ENCODE results near the gene MGRN1.

The MGRN1 gene

DNA sequence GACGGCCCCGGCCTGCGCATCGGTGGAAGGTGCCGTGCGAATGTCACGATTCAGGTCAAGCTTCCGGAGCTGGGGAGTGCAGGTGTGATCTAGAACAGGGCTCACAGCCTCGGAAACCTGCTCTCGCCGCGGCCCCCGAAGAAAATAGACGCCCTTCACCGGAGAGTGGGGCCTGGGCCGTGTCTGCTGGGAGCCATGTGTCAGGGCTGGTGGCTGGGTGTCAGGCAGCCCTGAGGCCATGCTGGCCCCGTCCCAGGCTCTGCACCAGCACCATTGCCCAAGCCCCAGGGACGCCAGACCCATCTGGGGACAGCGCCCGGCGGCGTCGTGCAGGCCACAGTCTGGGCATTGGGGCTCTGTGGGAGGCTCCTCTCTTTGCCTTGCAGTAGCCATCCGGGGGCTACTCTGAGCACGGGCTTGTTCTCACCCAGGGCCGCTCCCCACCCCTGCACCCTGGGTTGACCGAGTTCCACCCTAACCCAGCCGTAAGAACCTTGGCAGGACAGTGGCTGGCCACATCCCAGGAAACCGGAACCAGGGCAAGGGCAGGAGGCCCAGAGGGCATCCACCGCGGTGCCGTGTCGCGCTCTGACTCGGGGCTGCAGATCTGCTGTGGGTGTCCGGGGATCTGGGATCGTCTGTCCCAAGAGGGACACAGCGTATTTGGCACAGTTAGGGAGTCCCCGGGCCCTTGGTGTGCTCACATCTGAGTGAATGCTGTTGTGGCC is 63.5 kb downstream of the MGRN1 start (continued):
- TF ChIP-seq, protein P1, sequence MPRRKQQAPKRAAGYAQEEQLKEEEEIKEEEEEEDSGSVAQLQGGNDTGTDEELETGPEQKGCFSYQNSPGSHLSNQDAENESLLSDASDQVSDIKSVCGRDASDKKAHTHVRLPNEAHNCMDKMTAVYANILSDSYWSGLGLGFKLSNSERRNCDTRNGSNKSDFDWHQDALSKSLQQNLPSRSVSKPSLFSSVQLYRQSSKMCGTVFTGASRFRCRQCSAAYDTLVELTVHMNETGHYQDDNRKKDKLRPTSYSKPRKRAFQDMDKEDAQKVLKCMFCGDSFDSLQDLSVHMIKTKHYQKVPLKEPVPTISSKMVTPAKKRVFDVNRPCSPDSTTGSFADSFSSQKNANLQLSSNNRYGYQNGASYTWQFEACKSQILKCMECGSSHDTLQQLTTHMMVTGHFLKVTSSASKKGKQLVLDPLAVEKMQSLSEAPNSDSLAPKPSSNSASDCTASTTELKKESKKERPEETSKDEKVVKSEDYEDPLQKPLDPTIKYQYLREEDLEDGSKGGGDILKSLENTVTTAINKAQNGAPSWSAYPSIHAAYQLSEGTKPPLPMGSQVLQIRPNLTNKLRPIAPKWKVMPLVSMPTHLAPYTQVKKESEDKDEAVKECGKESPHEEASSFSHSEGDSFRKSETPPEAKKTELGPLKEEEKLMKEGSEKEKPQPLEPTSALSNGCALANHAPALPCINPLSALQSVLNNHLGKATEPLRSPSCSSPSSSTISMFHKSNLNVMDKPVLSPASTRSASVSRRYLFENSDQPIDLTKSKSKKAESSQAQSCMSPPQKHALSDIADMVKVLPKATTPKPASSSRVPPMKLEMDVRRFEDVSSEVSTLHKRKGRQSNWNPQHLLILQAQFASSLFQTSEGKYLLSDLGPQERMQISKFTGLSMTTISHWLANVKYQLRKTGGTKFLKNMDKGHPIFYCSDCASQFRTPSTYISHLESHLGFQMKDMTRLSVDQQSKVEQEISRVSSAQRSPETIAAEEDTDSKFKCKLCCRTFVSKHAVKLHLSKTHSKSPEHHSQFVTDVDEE (CRISPR knock-in tag; IDR thresholded peaks at IDR 0.05): no peak
- TF ChIP-seq TOX (CRISPR knock-in tag; IDR thresholded peaks at IDR 0.05; ENCODE audit: borderline replicate concordance) (no peak), ARNTL (CRISPR knock-in tag; IDR thresholded peaks at IDR 0.05; ENCODE audit: borderline replicate concordance, low read depth) (no peak)

DNA sequence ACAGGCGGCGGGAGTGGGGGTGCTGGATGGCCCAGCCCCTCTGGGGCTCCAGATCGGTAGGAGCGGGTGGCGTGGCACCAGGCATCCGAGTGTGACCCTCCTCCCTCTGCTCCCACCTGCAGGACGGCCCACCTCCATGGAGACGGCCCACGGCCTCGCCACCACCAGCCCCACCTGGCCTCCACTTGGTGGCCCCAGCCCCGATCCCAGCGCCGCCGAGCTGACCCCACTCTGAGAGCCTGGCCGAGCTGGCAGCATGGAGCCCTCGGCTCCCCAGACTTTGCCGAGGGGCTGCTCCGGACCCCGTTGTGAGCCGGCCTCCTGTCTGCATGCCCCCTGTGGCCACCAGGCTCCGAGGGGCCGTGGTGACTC is 64.0 kb downstream of the MGRN1 start:
- no peak for ATAC-seq

DNA sequence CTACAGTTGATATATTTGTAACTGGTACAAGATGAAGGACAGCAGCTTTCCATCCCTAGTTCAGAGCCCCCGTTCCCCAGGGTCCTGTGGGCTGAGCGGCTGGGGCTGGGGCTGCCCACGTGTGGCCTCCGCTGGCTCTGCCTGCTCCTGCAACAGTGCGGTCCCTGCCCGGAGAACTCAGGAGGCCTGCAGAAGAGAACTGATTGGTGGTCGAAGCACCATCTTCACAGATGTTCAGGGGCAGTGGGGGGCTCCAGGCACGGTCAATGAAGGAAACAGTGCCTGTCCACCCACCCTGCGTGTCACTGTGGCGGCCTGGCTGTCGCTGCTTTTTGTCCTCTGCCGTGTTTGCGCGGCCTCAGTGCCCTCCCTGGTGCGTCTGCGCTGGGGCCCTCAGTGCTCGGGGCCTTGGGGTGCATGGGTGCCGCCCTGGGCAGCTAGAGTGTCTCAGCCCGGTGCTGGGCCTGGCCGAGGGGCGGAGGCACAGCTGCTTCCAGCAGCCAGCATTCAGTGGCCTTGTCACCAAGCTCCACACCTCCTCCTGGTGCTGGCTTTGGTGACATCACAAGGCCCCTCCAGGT is 64.6 kb downstream of the MGRN1 start:
- TF ChIP-seq ZFP3 (CRISPR knock-in tag; IDR thresholded peaks at IDR 0.05) (no peak), ESRRG (CRISPR knock-in tag; IDR thresholded peaks at IDR 0.05) (no peak), TCF4 (CRISPR knock-in tag; IDR thresholded peaks at IDR 0.05; ENCODE audit: borderline replicate concordance) (no peak), CSDC2 (CRISPR knock-in tag; IDR thresholded peaks at IDR 0.05) (no peak), ZNF70 (CRISPR knock-in tag; IDR thresholded peaks at IDR 0.05) (no peak), ZNF565 (CRISPR knock-in tag; conservative IDR thresholded peaks at IDR 0.05; ENCODE audit: low read depth) (no peak), GLIS3 (CRISPR knock-in tag; IDR thresholded peaks at IDR 0.05) (no peak), ZNF8 (CRISPR knock-in tag; IDR thresholded peaks at IDR 0.05) (no peak), ISL1 (CRISPR knock-in tag; IDR thresholded peaks at IDR 0.05) (no peak), PPARA (CRISPR knock-in tag; IDR thresholded peaks at IDR 0.05; ENCODE audit: borderline replicate concordance) (no peak), TOX (CRISPR knock-in tag; IDR thresholded peaks at IDR 0.05; ENCODE audit: borderline replicate concordance) (no peak), RARB (CRISPR knock-in tag; IDR thresholded peaks at IDR 0.05) (no peak)
- TF ChIP-seq, protein P2, sequence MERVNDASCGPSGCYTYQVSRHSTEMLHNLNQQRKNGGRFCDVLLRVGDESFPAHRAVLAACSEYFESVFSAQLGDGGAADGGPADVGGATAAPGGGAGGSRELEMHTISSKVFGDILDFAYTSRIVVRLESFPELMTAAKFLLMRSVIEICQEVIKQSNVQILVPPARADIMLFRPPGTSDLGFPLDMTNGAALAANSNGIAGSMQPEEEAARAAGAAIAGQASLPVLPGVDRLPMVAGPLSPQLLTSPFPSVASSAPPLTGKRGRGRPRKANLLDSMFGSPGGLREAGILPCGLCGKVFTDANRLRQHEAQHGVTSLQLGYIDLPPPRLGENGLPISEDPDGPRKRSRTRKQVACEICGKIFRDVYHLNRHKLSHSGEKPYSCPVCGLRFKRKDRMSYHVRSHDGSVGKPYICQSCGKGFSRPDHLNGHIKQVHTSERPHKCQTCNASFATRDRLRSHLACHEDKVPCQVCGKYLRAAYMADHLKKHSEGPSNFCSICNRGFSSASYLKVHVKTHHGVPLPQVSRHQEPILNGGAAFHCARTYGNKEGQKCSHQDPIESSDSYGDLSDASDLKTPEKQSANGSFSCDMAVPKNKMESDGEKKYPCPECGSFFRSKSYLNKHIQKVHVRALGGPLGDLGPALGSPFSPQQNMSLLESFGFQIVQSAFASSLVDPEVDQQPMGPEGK (CRISPR knock-in tag; IDR thresholded peaks at IDR 0.05; ENCODE audit: borderline replicate concordance): no peak
- TF ChIP-seq, protein P3, sequence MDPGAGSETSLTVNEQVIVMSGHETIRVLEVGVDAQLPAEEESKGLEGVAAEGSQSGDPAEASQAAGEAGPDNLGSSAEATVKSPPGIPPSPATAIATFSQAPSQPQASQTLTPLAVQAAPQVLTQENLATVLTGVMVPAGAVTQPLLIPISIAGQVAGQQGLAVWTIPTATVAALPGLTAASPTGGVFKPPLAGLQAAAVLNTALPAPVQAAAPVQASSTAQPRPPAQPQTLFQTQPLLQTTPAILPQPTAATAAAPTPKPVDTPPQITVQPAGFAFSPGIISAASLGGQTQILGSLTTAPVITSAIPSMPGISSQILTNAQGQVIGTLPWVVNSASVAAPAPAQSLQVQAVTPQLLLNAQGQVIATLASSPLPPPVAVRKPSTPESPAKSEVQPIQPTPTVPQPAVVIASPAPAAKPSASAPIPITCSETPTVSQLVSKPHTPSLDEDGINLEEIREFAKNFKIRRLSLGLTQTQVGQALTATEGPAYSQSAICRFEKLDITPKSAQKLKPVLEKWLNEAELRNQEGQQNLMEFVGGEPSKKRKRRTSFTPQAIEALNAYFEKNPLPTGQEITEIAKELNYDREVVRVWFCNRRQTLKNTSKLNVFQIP (CRISPR knock-in tag; IDR thresholded peaks at IDR 0.05; ENCODE audit: borderline replicate concordance, low read depth): no peak
- TF ChIP-seq, protein P4, sequence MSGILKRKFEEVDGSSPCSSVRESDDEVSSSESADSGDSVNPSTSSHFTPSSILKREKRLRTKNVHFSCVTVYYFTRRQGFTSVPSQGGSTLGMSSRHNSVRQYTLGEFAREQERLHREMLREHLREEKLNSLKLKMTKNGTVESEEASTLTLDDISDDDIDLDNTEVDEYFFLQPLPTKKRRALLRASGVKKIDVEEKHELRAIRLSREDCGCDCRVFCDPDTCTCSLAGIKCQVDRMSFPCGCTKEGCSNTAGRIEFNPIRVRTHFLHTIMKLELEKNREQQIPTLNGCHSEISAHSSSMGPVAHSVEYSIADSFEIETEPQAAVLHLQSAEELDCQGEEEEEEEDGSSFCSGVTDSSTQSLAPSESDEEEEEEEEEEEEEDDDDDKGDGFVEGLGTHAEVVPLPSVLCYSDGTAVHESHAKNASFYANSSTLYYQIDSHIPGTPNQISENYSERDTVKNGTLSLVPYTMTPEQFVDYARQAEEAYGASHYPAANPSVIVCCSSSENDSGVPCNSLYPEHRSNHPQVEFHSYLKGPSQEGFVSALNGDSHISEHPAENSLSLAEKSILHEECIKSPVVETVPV (CRISPR knock-in tag; IDR thresholded peaks at IDR 0.05): no peak
- ATAC-seq: no peak

More for the DNA sequence above, 64.0 kb downstream of the MGRN1 start:
- no peak for TF ChIP-seq RARB (CRISPR knock-in tag; IDR thresholded peaks at IDR 0.05)
- no peak for TF ChIP-seq ISL1 (CRISPR knock-in tag; IDR thresholded peaks at IDR 0.05)
- TF ChIP-seq, protein P5, sequence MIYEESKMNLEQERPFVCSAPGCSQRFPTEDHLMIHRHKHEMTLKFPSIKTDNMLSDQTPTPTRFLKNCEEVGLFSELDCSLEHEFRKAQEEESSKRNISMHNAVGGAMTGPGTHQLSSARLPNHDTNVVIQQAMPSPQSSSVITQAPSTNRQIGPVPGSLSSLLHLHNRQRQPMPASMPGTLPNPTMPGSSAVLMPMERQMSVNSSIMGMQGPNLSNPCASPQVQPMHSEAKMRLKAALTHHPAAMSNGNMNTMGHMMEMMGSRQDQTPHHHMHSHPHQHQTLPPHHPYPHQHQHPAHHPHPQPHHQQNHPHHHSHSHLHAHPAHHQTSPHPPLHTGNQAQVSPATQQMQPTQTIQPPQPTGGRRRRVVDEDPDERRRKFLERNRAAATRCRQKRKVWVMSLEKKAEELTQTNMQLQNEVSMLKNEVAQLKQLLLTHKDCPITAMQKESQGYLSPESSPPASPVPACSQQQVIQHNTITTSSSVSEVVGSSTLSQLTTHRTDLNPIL (CRISPR knock-in tag; IDR thresholded peaks at IDR 0.05; ENCODE audit: low read depth): no peak
- TF ChIP-seq, protein P4 (CRISPR knock-in tag; IDR thresholded peaks at IDR 0.05): no peak
- no peak for TF ChIP-seq ZC3H10 (CRISPR knock-in tag; IDR thresholded peaks at IDR 0.05)

Data from SK-N-SH treated with all-trans-retinoic acid at 6 μM for 48 hours (cell line).